GM12891 (cell line): ENCODE measurements around the gene ATAT1.

Experiments
- POLR2A ChIP-seq: IDR thresholded peaks from 2 replicates; pipeline ENCODE4 v1.6.1; 2011; ENCODE audit warnings: low read depth, low read length, control low read depth
- POLR2AphosphoS5 ChIP-seq: IDR thresholded peaks from 2 replicates; pipeline ENCODE4 v1.6.1; 2011; ENCODE audit warnings: low read depth, low read length, control low read depth
- POU2F2 ChIP-seq: IDR thresholded peaks from 2 replicates; pipeline ENCODE4 v1.6.1; 2011; ENCODE audit warnings: low read depth, mild to moderate bottlenecking, control low read depth, low read length, moderate library complexity
- TAF1 ChIP-seq: IDR thresholded peaks from 2 replicates; pipeline ENCODE4 v1.6.1; 2011; ENCODE audit warnings: low read depth, low read length, control low read depth

- TF ChIP-seq POLR2AphosphoS5 (no peak), POLR2A (no peak), TAF1 (no peak), POU2F2 (no peak)
These were observed 15.4 kb upstream of the ATAT1 start for GRCh38 chr6:30611150-30611855.
